K562 (cell line): Measurements from ENCODE around the gene PLIN5. TPM values are rescaled to one million over a fixed set of nuclear protein-coding genes. Genes with fewer than 3 reads are reported as not detected.

Source experiments
- ASH1L ChIP-seq: fragments of 450-650 bp; IDR thresholded peaks from 2 replicates; pipeline ENCODE4 v1.6.1; 2018; ENCODE audit warnings: borderline replicate concordance, mild to moderate bottlenecking, low read depth; ENCODE audit not compliant: partially characterized antibody
- CBX3 ChIP-seq, 2 experiments: IDR thresholded peaks; 1 replicate in 1 of 2; 2 replicates in 1 of 2; pipeline ENCODE4 v1.6.1; 2012; ENCODE audit warnings: inconsistent platforms in 2 of 2, low read length in 2 of 2, borderline replicate concordance in 1 of 2, control low read depth in 1 of 2
- CHD4 ChIP-seq: fragments of 200-600 bp; sonication (generic); IDR thresholded peaks from 3 replicates; pipeline ENCODE4 v1.6.1; 2012; ENCODE audit warnings: low read depth, mild to moderate bottlenecking, mixed read lengths, low read length, inconsistent platforms; ENCODE audit not compliant: insufficient read depth, insufficient replicate concordance, poor library complexity, severe bottlenecking
- GATA2 ChIP-seq: sonication (generic); formaldehyde crosslinking; IDR thresholded peaks from 2 replicates; pipeline ENCODE4 v1.4.0; 2020; ENCODE audit warnings: mild to moderate bottlenecking, missing genetic modification reagents
- KDM1A ChIP-seq, 2 experiments: fragments of 450-650 bp; IDR thresholded peaks; 2 replicates each; pipeline ENCODE4 v1.6.1; 2016; ENCODE audit warnings: mild to moderate bottlenecking in 2 of 2
- KLF13 ChIP-seq: fragments of 450-650 bp; IDR thresholded peaks from 2 replicates; pipeline ENCODE4 v1.6.1; 2016; ENCODE audit warnings: missing genetic modification characterization, low read depth, mild to moderate bottlenecking, missing compliant biosample characterization, moderate library complexity, borderline replicate concordance
- KLF16 ChIP-seq: IDR thresholded peaks from 2 replicates; pipeline ENCODE4 v1.6.1; 2016; ENCODE audit warnings: antibody characterized with exemption
- NR2C2 ChIP-seq, 2 experiments: fragments of 200-800 bp in 1 of 2; sonication (Bioruptor generic) in 1 of 2; sonication (generic) in 1 of 2; formaldehyde crosslinking in 1 of 2; IDR thresholded peaks; 2 replicates each; pipeline versions ENCODE4 v1.6.1 to v1.8.0; 2016 to 2022; ENCODE audit warnings: mild to moderate bottlenecking in 1 of 2, missing compliant biosample characterization in 1 of 2, missing genetic modification characterization in 1 of 2, missing genetic modification reagents in 1 of 2
- NR2F6 ChIP-seq: fragments of 450-650 bp; formaldehyde crosslinking; IDR thresholded peaks from 2 replicates; pipeline ENCODE4 v1.4.0; 2020; ENCODE audit warnings: mild to moderate bottlenecking
- RBM14 ChIP-seq: fragments of 200-400 bp; formaldehyde crosslinking; IDR thresholded peaks from 2 replicates; pipeline ENCODE4 v1.6.1; 2018; ENCODE audit warnings: low read depth, mild to moderate bottlenecking, low read length, moderate library complexity, borderline replicate concordance; ENCODE audit not compliant: insufficient read depth
- TCF3 ChIP-seq: sonication (generic); formaldehyde crosslinking; IDR thresholded peaks from 2 replicates; pipeline ENCODE4 v1.4.0; 2020; ENCODE audit warnings: mild to moderate bottlenecking, missing genetic modification reagents
- TCF7 ChIP-seq: sonication (generic); IDR thresholded peaks from 2 replicates; pipeline ENCODE4 v1.6.1; 2016; ENCODE audit warnings: antibody characterized with exemption, borderline replicate concordance
- TCF7L2 ChIP-seq: fragments of 150-350 bp; IDR thresholded peaks from 2 replicates; pipeline ENCODE4 v1.6.1; 2016; ENCODE audit warnings: low read depth, mild to moderate bottlenecking, low read length, moderate library complexity
- THRAP3 ChIP-seq: fragments of 450-650 bp; IDR thresholded peaks from 2 replicates; pipeline ENCODE4 v1.6.1; 2016; ENCODE audit warnings: mild to moderate bottlenecking, inconsistent platforms, borderline replicate concordance
- TSC22D4 ChIP-seq: fragments of 450-650 bp; IDR thresholded peaks from 2 replicates; pipeline ENCODE4 v1.6.1; 2016; ENCODE audit warnings: missing genetic modification characterization, missing biosample characterization, control low read depth
- ZBTB8A ChIP-seq: fragments of 450-650 bp; IDR thresholded peaks from 2 replicates; pipeline ENCODE4 v1.6.1; 2018; ENCODE audit warnings: mild to moderate bottlenecking, moderate library complexity; ENCODE audit not compliant: partially characterized antibody
- ZFP30 ChIP-seq: fragments of 250-450 bp; sonication (Bioruptor Pico); IDR thresholded peaks from 2 replicates; pipeline ENCODE4 v1.8.0; 2022; ENCODE audit warnings: moderate library complexity, mild to moderate bottlenecking, inconsistent platforms, borderline replicate concordance
- ZNF12 ChIP-seq: sonication (generic); formaldehyde crosslinking; IDR thresholded peaks from 2 replicates; pipeline ENCODE4 v1.4.0; 2020; ENCODE audit warnings: mild to moderate bottlenecking, missing genetic modification reagents
- ZNF146 ChIP-seq: IDR thresholded peaks from one replicate; pipeline ENCODE4 v1.6.1; 2018; ENCODE audit warnings: missing compliant biosample characterization; ENCODE audit not compliant: unreplicated experiment
- polyA plus RNA-seq, 8 experiments: library from polyadenylated mRNA; depleted of rRNA in 4 of 8; stranded (reverse) in 5 of 8; unstranded in 3 of 8; fragments of >200 nt; fragmentation: Nextera tagmentation in 2 of 8; fragmentation: Illumina TruSeq in 1 of 8; extraction: Ambion mirVana in 2 of 8; extraction: Trizol in 1 of 8; gene quantifications; 2 replicates each; pipeline versions ENCODE4 v1.2.1 to v1.2.3, GENCODE V29; 2011 to 2014; ENCODE audit warnings: inconsistent platforms in 1 of 8, missing spikeins in 1 of 8
- total RNA-seq, 7 experiments: library from RNA; depleted of rRNA in 6 of 7; stranded (reverse); fragments of >200 nt in 6 of 7; fragmentation: Illumina TruSeq in 2 of 7; extraction: Trizol in 2 of 7; gene quantifications; 2 replicates each; pipeline versions ENCODE4 v1.2.1 to v1.2.3, GENCODE V29; 2011 to 2021; ENCODE audit warnings: low replicate concordance in 1 of 7
- TF ChIP-seq, protein P1 (sequence below): fragments of 250-450 bp; sonication (Bioruptor Pico); IDR thresholded peaks from 2 replicates; pipeline ENCODE4 v1.8.0; 2021; ENCODE audit warnings: moderate library complexity, mild to moderate bottlenecking, inconsistent platforms
- TF ChIP-seq, protein P2 (sequence below): fragments of 450-650 bp; conservative IDR thresholded peaks from 2 replicates; pipeline ENCODE4 v1.6.1; 2016; ENCODE audit warnings: missing genetic modification characterization, low read depth, mild to moderate bottlenecking, missing compliant biosample characterization, moderate library complexity
- TF ChIP-seq, protein P3 (sequence below): fragments of 450-650 bp; IDR thresholded peaks from 2 replicates; pipeline ENCODE4 v1.7.0; 2016; ENCODE audit warnings: borderline replicate concordance
- TF ChIP-seq, protein P4 (sequence below): fragments of 450-650 bp; IDR thresholded peaks from 2 replicates; pipeline ENCODE4 v1.6.1; 2016

The PLIN5 gene
- total and polyA plus RNA-seq, 9 of the 15 experiments (the other 6 are each of a cell fraction or from before 2014, with no cell fraction given): 0.04 to 1.3 (median 0.50) TPM

DNA sequence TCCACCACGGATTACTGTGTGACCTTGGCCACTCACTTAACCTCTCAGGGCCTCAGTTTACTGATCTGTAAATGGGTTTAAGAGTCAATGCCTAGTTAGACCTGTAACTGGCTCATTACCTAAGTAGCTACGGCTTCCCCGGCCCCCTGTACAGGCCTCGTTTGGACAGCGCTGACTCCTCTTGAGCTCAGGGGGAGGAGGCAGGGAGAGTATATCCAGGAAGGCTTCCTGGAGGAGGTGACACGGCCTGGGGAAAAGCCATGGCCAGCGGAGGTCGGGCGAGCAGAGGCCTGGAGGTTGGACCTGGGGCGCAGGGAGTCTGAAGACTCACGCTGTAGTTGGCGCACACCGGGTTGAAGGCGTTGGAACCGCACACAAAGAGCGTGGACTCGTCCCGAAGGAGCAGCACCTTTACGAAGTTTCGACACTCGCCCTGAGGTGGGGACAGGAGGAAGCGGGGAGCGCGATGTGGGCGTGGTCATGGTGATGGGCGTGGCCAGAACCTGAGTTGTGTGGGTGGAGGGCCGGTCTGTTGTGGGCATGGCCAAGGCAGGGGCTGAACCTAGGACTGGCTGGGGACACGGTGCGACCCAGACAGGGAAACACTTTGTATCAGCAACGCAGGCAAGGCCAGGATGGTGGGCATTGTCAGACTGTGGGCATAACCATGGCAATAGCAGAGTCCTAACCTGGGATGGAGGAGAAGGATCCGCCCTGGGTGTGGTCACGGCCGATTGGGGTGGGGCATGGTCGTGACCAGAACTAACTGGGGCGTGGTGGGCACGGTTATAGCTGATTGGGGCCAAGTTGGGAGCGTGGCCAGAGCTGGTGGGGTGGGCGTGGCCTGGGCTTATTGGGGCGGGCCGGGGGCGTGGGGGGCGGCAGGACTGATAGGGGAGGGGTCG is 20.9 kb upstream of the PLIN5 start (continued):
- TF ChIP-seq NR2F6 (CRISPR knock-in tag) (no peak), ZFP30 (no peak), NR2C2 (CRISPR knock-in tag; IDR thresholded peaks at IDR 0.05) (no peak), NR2C2 (tag; IDR thresholded peaks at IDR 0.05) (no peak), TCF3 (CRISPR knock-in tag) (no peak), CHD4 (peak; percentile 99), TCF7 (no peak), KLF13 (0 out of 2 replicates have a peak, but pooled peaks have one; percentile 37), RBM14 (no peak), ASH1L (peak; percentile 35), GATA2 (CRISPR knock-in tag) (no peak), ZNF146 (CRISPR knock-in tag) (no peak), TSC22D4 (tag) (no peak), KLF16 (no peak), CBX3 (IDR thresholded peaks at IDR 0.05; ENCODE audit: borderline replicate concordance in 1 of 2, low read length in 2 of 2) (peak in 1 of 2 experiments; percentile 82; a peak in 2 of 3 replicates), KDM1A (IDR thresholded peaks at IDR 0.05) (peak; percentile 96 to 98), ZBTB8A (no peak), TCF7L2 (no peak), THRAP3 (0 out of 2 replicates have a peak, but pooled peaks have one; percentile 43), ZNF12 (0 out of 2 replicates have a peak, but pooled peaks have one; percentile 3)
- TF ChIP-seq, protein P1, sequence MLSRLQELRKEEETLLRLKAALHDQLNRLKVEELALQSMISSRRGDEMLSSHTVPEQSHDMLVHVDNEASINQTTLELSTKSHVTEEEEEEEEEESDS: no peak
- TF ChIP-seq, protein P2, sequence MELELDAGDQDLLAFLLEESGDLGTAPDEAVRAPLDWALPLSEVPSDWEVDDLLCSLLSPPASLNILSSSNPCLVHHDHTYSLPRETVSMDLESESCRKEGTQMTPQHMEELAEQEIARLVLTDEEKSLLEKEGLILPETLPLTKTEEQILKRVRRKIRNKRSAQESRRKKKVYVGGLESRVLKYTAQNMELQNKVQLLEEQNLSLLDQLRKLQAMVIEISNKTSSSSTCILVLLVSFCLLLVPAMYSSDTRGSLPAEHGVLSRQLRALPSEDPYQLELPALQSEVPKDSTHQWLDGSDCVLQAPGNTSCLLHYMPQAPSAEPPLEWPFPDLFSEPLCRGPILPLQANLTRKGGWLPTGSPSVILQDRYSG (tag): no peak
- TF ChIP-seq, protein P3, sequence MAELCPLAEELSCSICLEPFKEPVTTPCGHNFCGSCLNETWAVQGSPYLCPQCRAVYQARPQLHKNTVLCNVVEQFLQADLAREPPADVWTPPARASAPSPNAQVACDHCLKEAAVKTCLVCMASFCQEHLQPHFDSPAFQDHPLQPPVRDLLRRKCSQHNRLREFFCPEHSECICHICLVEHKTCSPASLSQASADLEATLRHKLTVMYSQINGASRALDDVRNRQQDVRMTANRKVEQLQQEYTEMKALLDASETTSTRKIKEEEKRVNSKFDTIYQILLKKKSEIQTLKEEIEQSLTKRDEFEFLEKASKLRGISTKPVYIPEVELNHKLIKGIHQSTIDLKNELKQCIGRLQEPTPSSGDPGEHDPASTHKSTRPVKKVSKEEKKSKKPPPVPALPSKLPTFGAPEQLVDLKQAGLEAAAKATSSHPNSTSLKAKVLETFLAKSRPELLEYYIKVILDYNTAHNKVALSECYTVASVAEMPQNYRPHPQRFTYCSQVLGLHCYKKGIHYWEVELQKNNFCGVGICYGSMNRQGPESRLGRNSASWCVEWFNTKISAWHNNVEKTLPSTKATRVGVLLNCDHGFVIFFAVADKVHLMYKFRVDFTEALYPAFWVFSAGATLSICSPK: no peak
- TF ChIP-seq, protein P4, sequence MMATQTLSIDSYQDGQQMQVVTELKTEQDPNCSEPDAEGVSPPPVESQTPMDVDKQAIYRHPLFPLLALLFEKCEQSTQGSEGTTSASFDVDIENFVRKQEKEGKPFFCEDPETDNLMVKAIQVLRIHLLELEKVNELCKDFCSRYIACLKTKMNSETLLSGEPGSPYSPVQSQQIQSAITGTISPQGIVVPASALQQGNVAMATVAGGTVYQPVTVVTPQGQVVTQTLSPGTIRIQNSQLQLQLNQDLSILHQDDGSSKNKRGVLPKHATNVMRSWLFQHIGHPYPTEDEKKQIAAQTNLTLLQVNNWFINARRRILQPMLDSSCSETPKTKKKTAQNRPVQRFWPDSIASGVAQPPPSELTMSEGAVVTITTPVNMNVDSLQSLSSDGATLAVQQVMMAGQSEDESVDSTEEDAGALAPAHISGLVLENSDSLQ: peak; percentile 87
